CMK (cell line): ENCODE data around the gene GTPBP6.
"Not testable (repeated sequence)": the region's sequence is repeated elsewhere in the genome, so short reads cannot be mapped to it uniquely, and the experiment has no call there.

Experiments used
- DNase-seq: peaks from one replicate; pipeline ENCODE4 v3.0.0-alpha.2; 2010; ENCODE audit warnings: low read depth

GTPBP6 gene

DNA sequence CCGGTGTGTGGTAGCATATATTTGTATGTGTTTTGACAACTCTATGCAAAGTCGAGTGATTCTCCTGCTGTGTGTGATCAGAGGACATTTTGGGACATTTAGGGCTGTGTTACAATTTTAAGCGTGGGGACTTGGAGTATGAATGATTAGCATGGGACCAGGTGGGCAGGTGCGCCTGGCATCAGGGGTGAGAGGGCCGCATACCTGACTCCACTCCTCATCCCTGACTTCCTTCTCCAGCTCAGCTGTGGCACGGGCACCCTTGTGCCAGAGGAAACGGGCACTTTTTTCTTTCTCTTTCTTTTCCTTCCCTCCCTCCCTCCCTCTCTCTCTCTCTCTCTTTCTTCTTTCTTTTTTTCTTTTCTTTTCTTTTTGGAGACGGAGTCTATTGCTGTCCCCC lies 53.1 kb downstream of the GTPBP6 start:
- no peak for DNase-seq

DNA sequence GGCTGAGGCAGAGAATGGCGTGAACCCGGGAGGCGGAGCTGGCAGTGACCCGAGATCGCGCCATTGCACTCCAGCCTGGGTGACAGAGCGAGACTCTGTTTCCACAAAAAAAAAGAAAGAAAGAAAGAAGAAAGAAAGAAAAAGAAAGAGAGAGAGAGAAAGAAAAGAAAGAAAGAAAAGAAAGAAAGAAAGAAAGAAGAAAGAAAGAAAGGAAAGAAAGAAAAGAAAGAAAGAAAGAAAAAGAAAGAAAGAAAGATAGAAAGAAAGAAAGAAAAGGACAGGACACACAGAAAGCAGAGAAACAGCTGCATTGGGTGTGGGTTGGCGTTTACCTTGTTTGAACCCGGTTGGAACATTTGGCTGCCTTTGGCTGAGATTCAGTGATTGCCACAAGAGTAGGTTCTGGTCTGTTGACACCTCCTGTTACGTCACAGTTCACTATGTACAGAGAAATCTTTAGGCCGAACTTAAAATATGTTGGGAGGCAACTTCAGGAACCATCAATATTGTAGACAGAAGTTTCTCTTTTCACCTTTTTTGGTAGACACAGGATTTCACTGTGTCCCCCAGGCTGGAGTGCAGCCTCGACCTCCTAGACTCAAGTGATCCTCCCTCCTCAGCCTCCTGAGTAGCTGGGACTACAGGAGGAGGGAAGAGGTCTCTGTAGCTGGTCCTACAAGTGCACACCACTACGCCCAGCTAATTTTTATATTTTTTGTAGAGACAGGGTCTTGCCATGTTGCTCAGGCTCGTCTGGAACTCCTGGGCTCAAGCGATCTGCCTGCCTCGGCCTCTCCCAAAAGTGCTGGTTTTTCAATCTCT lies 53.8 kb downstream of the GTPBP6 start:
- DNase-seq: no peak

DNA sequence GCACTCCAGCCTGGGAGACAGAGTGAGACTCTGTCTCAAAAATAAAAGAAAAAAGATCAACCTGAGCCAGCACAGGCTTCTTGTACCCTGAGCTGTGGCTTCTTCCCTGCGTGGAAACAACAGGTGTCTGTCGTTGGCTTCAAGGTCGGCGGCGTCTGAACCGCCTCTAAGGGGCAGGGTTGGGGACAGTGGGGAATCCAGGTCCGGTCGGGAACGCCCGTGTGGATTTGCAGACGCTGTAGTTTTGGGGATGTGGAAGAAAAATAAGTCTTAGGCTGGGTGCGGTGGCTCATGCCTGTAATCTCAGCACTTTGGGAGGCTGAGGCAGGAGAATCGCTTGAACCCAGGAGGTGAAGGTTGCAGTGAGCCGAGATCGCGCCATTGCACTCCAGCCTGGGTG lies 54.6 kb downstream of the GTPBP6 start:
- DNase-seq: not testable (repeated sequence)

DNA sequence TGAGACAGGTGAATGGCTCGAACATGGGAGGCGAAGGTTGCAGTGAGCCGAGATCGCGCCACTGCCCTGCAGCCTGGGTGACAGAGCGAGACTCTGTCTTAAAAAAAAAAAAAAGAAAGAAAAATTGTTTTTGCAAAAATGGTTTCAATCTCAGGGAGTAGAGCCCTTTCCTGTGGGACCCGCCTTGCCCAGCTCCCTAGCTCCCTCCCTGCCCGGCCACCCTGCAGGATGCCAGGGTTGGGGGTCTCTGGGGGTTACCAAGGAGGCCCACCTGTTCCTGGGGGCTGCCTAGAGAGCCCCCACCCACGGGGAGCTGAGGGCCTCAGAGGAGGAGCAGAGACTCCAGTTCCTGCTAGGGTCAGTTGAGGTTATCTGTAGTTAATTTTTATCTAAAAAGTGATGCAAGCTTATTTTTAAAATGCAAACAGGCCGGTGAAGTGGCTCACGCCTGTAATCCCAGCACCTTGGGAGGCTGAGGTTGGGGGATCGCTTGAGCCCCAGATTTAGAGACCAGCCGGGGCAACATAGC lies 56.2 kb downstream of the GTPBP6 start:
- DNase-seq: no peak

DNA sequence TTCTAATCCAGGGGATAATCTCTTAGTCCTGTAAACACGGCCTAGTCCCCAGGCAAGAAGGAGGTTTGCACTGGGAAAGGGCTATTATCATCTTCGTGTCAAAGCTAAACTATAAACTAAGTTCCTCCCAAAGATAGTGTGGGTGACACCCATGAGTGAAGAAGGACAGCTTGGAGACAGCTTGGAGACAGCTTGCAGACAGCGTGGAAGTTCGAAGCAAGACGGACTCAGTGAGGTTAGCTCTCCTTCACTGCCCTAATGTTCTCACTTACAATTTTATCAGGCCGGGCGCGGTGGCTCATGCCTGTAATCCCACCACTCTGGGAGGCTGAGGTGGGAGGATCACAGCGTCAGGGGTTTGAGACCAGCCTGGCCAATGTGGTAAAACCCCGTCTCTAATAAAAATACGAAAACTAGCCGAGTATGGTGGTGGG lies 56.7 kb downstream of the GTPBP6 start:
- DNase-seq: no peak

DNA sequence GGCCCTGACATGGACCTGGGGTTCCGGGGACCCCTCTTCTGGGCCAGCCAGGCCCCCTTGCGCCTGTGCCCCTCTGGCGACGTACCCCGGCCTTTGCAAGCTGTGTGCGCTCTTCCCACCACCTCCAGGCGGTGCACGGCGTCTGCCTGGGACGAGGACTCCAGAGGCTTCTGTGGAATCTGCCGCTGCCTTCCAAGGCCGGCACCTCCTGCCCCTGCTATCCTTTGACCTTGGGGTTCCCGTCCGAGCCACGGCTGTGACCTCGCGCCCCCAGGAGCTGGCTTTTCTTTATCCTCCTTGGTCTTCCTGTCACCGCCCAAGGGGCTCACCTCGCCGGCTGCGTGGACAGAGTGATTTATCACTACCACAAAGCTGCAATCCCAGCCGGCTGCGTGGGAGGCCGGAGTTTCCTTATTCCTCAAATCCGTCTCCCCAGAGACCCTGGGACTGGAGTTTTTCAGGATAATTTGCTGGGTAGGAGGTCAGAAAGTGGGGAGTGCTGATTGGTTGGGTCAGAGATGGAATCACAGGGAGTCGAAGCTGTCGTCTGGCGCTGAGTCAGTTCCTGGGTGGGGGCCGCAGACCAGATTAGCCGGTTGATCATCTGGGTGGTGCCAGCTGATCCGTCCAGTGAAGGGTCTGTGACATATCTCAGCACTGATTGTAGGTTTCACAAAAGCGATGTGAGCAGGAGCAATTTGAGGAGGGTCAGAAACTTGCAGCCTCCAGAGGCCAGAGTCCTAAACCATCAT lies 57.3 kb downstream of the GTPBP6 start:
- DNase-seq: no peak

DNA sequence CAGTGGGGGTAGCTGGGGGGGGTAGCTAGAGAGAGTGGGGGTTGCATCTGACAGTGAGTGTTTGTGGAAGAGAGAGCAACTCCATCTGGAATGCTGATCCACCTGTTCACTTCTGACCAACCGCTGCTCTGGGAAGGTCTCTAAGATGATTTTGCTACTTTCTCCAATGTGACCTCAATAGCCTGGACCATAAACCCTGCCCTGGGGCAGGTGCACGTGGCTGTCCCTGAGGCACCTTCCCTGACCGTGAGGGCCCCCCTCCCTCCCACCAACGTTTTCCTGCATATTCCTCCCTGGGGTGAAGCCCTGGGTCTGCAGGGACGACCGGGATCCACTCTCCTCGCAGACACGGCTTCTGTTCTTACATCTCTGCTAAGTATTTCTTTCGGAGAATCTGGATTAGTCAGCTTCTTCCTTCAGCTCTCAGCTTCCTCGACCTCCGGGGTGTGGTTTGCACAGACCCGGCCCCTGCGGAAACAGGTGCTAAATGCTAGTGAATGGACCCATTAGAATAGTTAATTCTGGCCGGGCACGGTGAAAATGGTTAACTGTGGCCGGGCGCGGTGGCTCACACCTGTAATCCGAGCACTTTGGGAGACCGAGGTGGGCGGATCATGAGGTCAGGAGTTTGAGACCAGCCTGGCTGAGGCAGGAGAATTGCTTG lies 58.8 kb downstream of the GTPBP6 start:
- no peak for DNase-seq

DNA sequence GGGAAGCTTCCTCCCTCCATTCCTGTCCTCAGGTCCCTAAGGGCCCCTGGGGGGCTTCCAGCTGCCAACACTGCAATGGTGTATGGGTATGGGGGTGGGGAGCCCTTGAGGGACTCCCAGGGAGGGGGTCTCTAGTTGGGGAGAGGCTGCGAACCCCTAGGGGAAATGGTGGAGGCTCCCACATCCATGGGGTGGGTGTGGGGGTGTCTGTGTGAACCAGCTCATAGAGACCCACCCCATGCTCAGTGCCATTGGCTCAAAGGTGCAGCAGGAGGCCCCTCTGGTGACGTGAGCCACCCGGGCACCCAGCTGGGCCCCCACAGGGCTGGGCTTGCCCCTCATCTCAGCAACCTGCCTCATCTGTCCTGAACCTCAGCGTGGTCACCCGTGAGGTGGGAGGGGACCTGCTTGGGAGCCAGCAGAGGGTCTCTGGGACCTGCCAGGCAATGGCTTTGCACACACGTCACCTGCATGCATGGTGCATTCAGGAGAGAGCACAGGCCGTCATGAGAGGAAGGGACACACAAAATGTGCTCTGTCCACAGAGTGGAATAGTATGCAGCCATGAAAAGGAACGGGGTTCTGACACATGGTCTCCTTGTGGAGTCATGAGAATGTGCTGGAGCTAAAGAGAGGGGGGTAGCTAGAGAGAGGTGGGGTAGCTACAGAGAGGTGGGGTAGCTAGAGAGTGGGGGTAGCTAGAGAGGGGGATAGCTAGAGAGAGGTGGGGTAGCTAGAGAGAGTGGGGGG lies 60.1 kb downstream of the GTPBP6 start:
- DNase-seq: no peak

DNA sequence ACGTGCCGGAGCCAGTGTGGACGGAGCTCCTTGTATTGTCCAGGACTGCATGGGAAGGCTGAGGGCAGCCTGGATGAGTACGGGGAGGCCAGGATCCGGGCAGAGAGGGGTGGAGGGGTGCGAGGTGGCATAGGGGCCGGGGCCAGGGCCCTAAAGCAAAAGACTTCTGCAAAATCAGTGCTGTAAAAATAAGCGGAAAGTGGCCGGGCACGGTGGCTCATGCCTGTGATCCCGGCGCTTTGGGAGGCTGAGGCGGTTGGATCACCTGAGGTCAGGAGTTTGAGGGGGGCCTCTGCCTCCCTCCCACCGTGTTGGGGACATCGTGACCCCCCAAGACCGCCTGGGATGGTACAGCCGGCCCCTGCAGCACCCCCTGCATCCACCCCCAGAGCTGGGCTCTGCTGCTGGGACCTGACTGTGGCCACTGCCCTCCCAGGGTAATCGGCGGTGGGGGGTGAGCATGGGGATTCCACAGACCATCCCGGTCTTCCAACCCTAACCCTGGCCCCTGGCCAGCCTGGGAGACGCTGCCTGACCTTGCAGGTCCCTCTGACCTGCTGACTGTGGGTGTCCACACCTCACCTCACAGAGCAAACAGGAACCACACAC lies 60.8 kb downstream of the GTPBP6 start:
- DNase-seq: no peak

DNA sequence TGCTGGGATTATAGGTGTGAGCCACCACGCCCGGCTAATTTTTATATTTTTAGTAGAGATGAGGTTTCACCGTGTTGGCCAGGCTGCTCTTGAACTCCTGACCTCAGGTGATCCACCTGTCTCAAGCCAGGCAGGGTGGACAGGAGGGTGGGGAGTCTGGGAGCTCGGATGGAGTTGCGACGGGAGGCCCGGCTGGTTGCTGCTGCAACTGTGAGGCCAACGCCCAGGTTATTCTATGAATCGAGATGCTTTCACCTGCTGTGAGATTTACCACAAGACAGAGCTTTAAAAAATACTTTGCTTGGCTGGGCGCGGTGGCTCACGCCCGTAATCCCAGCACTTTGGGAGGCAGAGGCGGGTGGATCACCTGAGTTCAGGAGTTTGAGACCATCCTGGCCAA lies 61.5 kb downstream of the GTPBP6 start:
- not testable (repeated sequence) for DNase-seq

DNA sequence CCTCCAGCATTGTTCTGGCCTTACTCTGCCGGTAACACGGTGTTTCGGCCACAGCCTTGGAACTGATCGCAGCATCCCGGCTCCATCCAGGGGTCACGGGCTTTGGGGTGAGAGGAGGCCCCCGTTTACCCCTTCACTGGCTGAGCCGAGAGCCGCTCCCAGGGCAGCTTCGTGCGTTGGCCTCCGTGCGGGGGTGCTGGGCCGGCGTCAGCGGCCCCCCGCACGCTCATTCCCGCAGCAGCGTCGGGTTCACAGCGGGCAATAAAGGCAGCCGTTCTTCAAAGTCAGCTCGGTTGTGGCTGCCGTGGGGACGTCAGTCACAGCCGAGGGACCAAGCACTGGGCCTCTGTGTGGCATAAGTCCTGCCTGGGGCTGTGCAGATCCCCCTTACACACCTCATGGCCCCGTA lies 62.7 kb downstream of the GTPBP6 start:
- no peak for DNase-seq
